Natural killer cell (primary cell): ENCODE data around the gene POLRMT. TPM values are rescaled to one million over a fixed set of nuclear protein-coding genes. Genes with fewer than 3 reads are reported as not detected.

ENCODE experiments used
- ATAC-seq, 3 donors: fragments of 150-1000 bp in 2 of 3; fragments of 200-7000 bp in 1 of 3; cut with Tn5 transposase; 1 replicate in 1 of 3; 2 replicates in 2 of 3; pipeline ENCODE4 v1.10.0; 2021; ENCODE audit warnings: mild to moderate bottlenecking in 2 of 3, moderate library complexity in 2 of 3
- DNase-seq, 2 donors: peaks; one replicate each; pipeline versions ENCODE4 v3.0.0 to v3.0.0-alpha.2; 2013 to 2021; ENCODE audit warnings: mixed read lengths in 1 of 2
- H3K27ac ChIP-seq: one replicate; pipeline ENCODE4 v1.5.1; 2013; ENCODE audit warnings: mild to moderate bottlenecking, low read length
- H3K27me3 ChIP-seq: one replicate; pipeline ENCODE4 v1.6.1; 2013; ENCODE audit warnings: low read length; ENCODE audit not compliant: control insufficient read depth, insufficient read depth
- H3K36me3 ChIP-seq: one replicate; pipeline ENCODE4 v1.6.1; 2013; ENCODE audit warnings: low read length; ENCODE audit not compliant: control insufficient read depth, insufficient read depth
- H3K4me1 ChIP-seq: one replicate; pipeline ENCODE4 v1.6.1; 2013; ENCODE audit warnings: low read length; ENCODE audit not compliant: control insufficient read depth, insufficient read depth
- H3K4me3 ChIP-seq: one replicate; pipeline ENCODE4 v1.5.1; 2013; ENCODE audit warnings: low read length
- H3K9me3 ChIP-seq: one replicate; pipeline ENCODE4 v1.6.1; 2013; ENCODE audit warnings: low read length; ENCODE audit not compliant: control insufficient read depth, insufficient read depth
- H3K27ac Mint-ChIP-seq, 2 donors: one replicate each; pipeline ENCODE4 v1.8.0; 2022; ENCODE audit warnings: mild to moderate bottlenecking in 2 of 2, mixed read lengths in 2 of 2, moderate library complexity in 1 of 2
- H3K27me3 Mint-ChIP-seq, 2 donors: one replicate each; pipeline ENCODE4 v1.8.0; 2022; ENCODE audit warnings: low read depth in 2 of 2, mixed read lengths in 2 of 2
- H3K36me3 Mint-ChIP-seq: one replicate; pipeline ENCODE4 v1.8.0; 2022; ENCODE audit warnings: mixed read lengths
- H3K4me1 Mint-ChIP-seq, 2 donors: one replicate each; pipeline ENCODE4 v1.8.0; 2022; ENCODE audit warnings: mixed read lengths in 2 of 2
- H3K4me3 Mint-ChIP-seq: one replicate; pipeline ENCODE4 v1.8.0; 2022; ENCODE audit warnings: mild to moderate bottlenecking, moderate library complexity, mixed read lengths
- H3K9me3 Mint-ChIP-seq, 2 donors: one replicate each; pipeline ENCODE4 v1.8.0; 2022; ENCODE audit warnings: mixed read lengths in 2 of 2
- CTCF ChIP-seq: fragments of 200-600 bp; IDR thresholded peaks from one replicate; pipeline ENCODE4 v1.8.0; 2022; ENCODE audit warnings: antibody characterized with exemption
- WGBS: methylation state at CpG from one replicate; pipeline ENCODE4 v1.1.7; 2013; ENCODE audit warnings: missing lambda C conversion rate; ENCODE audit not compliant: insufficient coverage; 5-methylcytosine and 5-hydroxymethylcytosine counted together
- intact Hi-C: fragments of 100-400 bp; cut with micrococcal nuclease; formaldehyde crosslinking; loops from one replicate; pipeline ENCODE4 v1.14.2; 2022
- total RNA-seq, 4 donors: library from RNA; stranded (reverse); fragments of 120-200 nt in 1 of 4; gene quantifications; one replicate each; pipeline versions ENCODE4 v1.2.3 to v1.2.4, GENCODE V29; 2013 to 2022

Gene POLRMT
- total RNA-seq, 3 donors from 2014 or later (not counting 1 experiment from before 2014, with no cell fraction given) = 57.2 to 58.5 (median 57.6) TPM

GRCh38 chr19:610071-610800 lies 23.1 kb downstream of the POLRMT start:
- peaks cover 3 to 7% of the 10 kb centered on the region in 2 donors for H3K27me3 Mint-ChIP-seq
- Histone ChIP-seq H3K27me3 (peaks cover 4% of the 10 kb centered on the region), H3K27ac (peak overlapping the region; percentile 78), H3K4me1 (peaks cover 51% of the 10 kb centered on the region), H3K9me3 (no peaks in the 10 kb centered on the region), H3K4me3 (peak overlapping the region; percentile 37), H3K36me3 (no peaks in the 10 kb centered on the region)
- H3K9me3 Mint-ChIP-seq = no peaks in the 10 kb centered on the region
- ATAC-seq (peak; percentile 26 to 51 (median 38)), DNase-seq (peak in 1 of 2 donors; percentile 67)
- H3K36me3 Mint-ChIP-seq = no peaks in the 10 kb centered on the region
- TF ChIP-seq CTCF = no peak
- 34% methylated on average over 32 of the region's 38 CpGs for WGBS
- intact Hi-C loops = no loop called here
- H3K27ac Mint-ChIP-seq = peak overlapping the region; percentile 51 to 84
- H3K4me3 Mint-ChIP-seq = peak overlapping the region; percentile 82
- peaks cover 12 to 21% of the 10 kb centered on the region in 2 donors for H3K4me1 Mint-ChIP-seq

GRCh38 chr19:609004-609346 lies 24.4 kb downstream of the POLRMT start:
- peaks cover 4% of the 10 kb centered on the region for H3K27me3 ChIP-seq
- Mint-ChIP-seq H3K4me1 (peaks cover 12 to 21% of the 10 kb centered on the region in 2 donors), H3K27ac (peak overlapping the region in 1 of 2 donors; percentile 35), H3K27me3 (no peaks in the 10 kb centered on the region), H3K4me3 (no peak overlapping the region), H3K9me3 (no peaks in the 10 kb centered on the region), H3K36me3 (no peaks in the 10 kb centered on the region)
- DNase-seq = no peak
- H3K4me3 ChIP-seq = no peak overlapping the region
- no peaks in the 10 kb centered on the region for H3K36me3 ChIP-seq
- H3K9me3 ChIP-seq = no peaks in the 10 kb centered on the region
- no peak for TF ChIP-seq CTCF
- intact Hi-C loops = no loop called here
- 66% methylated on average over 22 of the region's 22 CpGs for WGBS
- ATAC-seq = peak; percentile 15 to 49 (median 33)
- peak overlapping the region; percentile 78 for H3K27ac ChIP-seq
- peaks cover 51% of the 10 kb centered on the region for H3K4me1 ChIP-seq

GRCh38 chr19:608155-609003 lies 25.0 kb downstream of the POLRMT start:
- H3K27ac ChIP-seq = peak overlapping the region; percentile 53
- H3K36me3 ChIP-seq = no peaks in the 10 kb centered on the region
- 88% methylated on average over 30 of the region's 30 CpGs for WGBS
- no peak for TF ChIP-seq CTCF
- H3K4me1 ChIP-seq = peaks cover 51% of the 10 kb centered on the region
- ATAC-seq = no peak
- peaks cover 4% of the 10 kb centered on the region for H3K27me3 ChIP-seq
- intact Hi-C loops = no loop called here
- H3K27ac Mint-ChIP-seq = peak overlapping the region in 1 of 2 donors; percentile 35
- H3K9me3 Mint-ChIP-seq = no peaks in the 10 kb centered on the region
- peaks cover 12 to 21% of the 10 kb centered on the region in 2 donors for H3K4me1 Mint-ChIP-seq
- H3K9me3 ChIP-seq = no peaks in the 10 kb centered on the region
- DNase-seq = no peak
- H3K4me3 Mint-ChIP-seq = peak overlapping the region; percentile 40
- H3K4me3 ChIP-seq = peak overlapping the region; percentile 11
- no peaks in the 10 kb centered on the region for H3K36me3 Mint-ChIP-seq
- H3K27me3 Mint-ChIP-seq = no peaks in the 10 kb centered on the region
